Calu3 (cell line): ENCODE measurements around the gene NLN. TPM values are rescaled to one million over a fixed set of nuclear protein-coding genes. Genes with fewer than 3 reads are reported as not detected.
A peak's percentile ranks its signal among the peaks of the same experiment; 100 is the strongest.
"Not testable (repeated sequence)": the region's sequence is repeated elsewhere in the genome, so short reads cannot be mapped to it uniquely, and the experiment has no call there.

ENCODE experiments used
- BruUV-seq: library from RNA; stranded (reverse); fragments of 400-500 nt; replicated peaks from 2 replicates; lab custom pipeline; 2021; lab: Mats Ljungman, UMichigan
- CTCF ChIA-PET: fragments of 300-600 bp; sonication (Branson Sonifier 250); formaldehyde crosslinking; loops from one replicate; lab custom pipeline; 2022; ENCODE audit warnings: antibody characterized with exemption; lab: Charles Lee
- DNase-seq: peaks from one replicate; pipeline ENCODE4 v3.0.0; 2022
- H3K27ac Mint-ChIP-seq: one replicate; pipeline ENCODE4 v1.8.0; 2022; ENCODE audit warnings: mixed read lengths; ENCODE audit not compliant: unreplicated experiment
- H3K27me3 Mint-ChIP-seq: one replicate; pipeline ENCODE4 v1.8.0; 2022; ENCODE audit warnings: mixed read lengths; ENCODE audit not compliant: unreplicated experiment
- H3K36me3 Mint-ChIP-seq: one replicate; pipeline ENCODE4 v1.8.0; 2022; ENCODE audit warnings: mild to moderate bottlenecking, moderate library complexity, mixed read lengths; ENCODE audit not compliant: insufficient read depth, unreplicated experiment
- H3K4me1 Mint-ChIP-seq: one replicate; pipeline ENCODE4 v1.8.0; 2022; ENCODE audit warnings: mild to moderate bottlenecking, low read depth, mixed read lengths; ENCODE audit not compliant: unreplicated experiment
- H3K4me3 Mint-ChIP-seq: one replicate; pipeline ENCODE4 v1.8.0; 2022; ENCODE audit warnings: mild to moderate bottlenecking, low read depth, moderate library complexity, mixed read lengths; ENCODE audit not compliant: unreplicated experiment
- H3K9me3 Mint-ChIP-seq: one replicate; pipeline ENCODE4 v1.8.0; 2022; ENCODE audit warnings: low read depth, mixed read lengths; ENCODE audit not compliant: unreplicated experiment
- CTCF ChIP-seq: fragments of 200-600 bp; IDR thresholded peaks from one replicate; pipeline ENCODE4 v1.8.0; 2022; ENCODE audit warnings: antibody characterized with exemption; ENCODE audit not compliant: unreplicated experiment
- intact Hi-C: fragments of 100-400 bp; cut with micrococcal nuclease; formaldehyde crosslinking; loops from one replicate; pipeline ENCODE4 v1.10.0; 2022; ENCODE audit not compliant: unreplicated experiment
- total RNA-seq: library from RNA; stranded (reverse); gene quantifications from 2 replicates; pipeline ENCODE4 v1.2.3, GENCODE V29; 2022

The NLN gene
- total RNA-seq, 1 experiment from 2014 or later = 47.9 TPM

- intact Hi-C loops = no loop called here
- Mint-ChIP-seq H3K36me3 (peaks cover 5% of the 10 kb centered on the region), H3K9me3 (peaks cover 3% of the 10 kb centered on the region), H3K27ac (peak overlapping the region; percentile 36), H3K4me1 (peaks cover 28% of the 10 kb centered on the region), H3K4me3 (no peak overlapping the region), H3K27me3 (no peaks in the 10 kb centered on the region)
- TF ChIP-seq CTCF = no peak
- DNase-seq = no peak
- BruUV-seq = no TSS peak
- CTCF ChIA-PET = interaction anchor here (0.5 kb wide), 1 partner anchor 9 kb away, joined by 5 read pairs; no protein-coding TSS in a partner anchor
Observed at GRCh38 chr5:65871182-65871581, 149.2 kb downstream of the NLN start.

GRCh38 chr5:65871776-65872175 lies 149.8 kb downstream of the NLN start:
- not testable (repeated sequence) for H3K4me3 Mint-ChIP-seq
- peaks cover 22% of the 10 kb centered on the region for H3K4me1 Mint-ChIP-seq

GRCh38 chr5:65873181-65873750 lies 151.3 kb downstream of the NLN start:
- Mint-ChIP-seq H3K4me1 (peaks cover 11% of the 10 kb centered on the region), H3K27ac (no peak overlapping the region), H3K27me3 (no peaks in the 10 kb centered on the region), H3K4me3 (no peak overlapping the region), H3K9me3 (peaks cover 7% of the 10 kb centered on the region), H3K36me3 (peaks cover 5% of the 10 kb centered on the region)
- no TSS peak for BruUV-seq
- TF ChIP-seq CTCF = no peak
- no peak for DNase-seq
- intact Hi-C loops = no loop called here
- CTCF ChIA-PET = no interaction called here

More at GRCh38 chr5:65871776-65872175, 149.8 kb downstream of the NLN start:
- CTCF ChIA-PET = interaction anchor here (0.5 kb wide), 1 partner anchor 10 kb away, joined by 5 read pairs; no protein-coding TSS in a partner anchor
- BruUV-seq, intact Hi-C loops, H3K36me3 Mint-ChIP-seq, DNase-seq, H3K27me3 Mint-ChIP-seq, H3K27ac Mint-ChIP-seq, H3K9me3 Mint-ChIP-seq: not testable (repeated sequence)

GRCh38 chr5:65874241-65874640 lies 152.2 kb downstream of the NLN start:
- intact Hi-C loops = no loop called here
- H3K9me3 Mint-ChIP-seq = peaks cover 7% of the 10 kb centered on the region
- peaks cover 5% of the 10 kb centered on the region for H3K36me3 Mint-ChIP-seq
- CTCF ChIA-PET = no interaction called here
- H3K27ac Mint-ChIP-seq = no peak overlapping the region
- no peak for TF ChIP-seq CTCF
- H3K27me3 Mint-ChIP-seq = no peaks in the 10 kb centered on the region
- no peak for DNase-seq
- BruUV-seq = no TSS peak
- no peak overlapping the region for H3K4me3 Mint-ChIP-seq
- H3K4me1 Mint-ChIP-seq = peaks cover 11% of the 10 kb centered on the region

GRCh38 chr5:65876496-65876895 lies 154.5 kb downstream of the NLN start:
- CTCF ChIA-PET = no interaction called here
- peaks cover 4% of the 10 kb centered on the region for H3K4me1 Mint-ChIP-seq
- H3K27ac Mint-ChIP-seq = no peak overlapping the region
- BruUV-seq = no TSS peak
- H3K4me3 Mint-ChIP-seq = no peak overlapping the region
- TF ChIP-seq CTCF = no peak
- H3K27me3 Mint-ChIP-seq = no peaks in the 10 kb centered on the region
- DNase-seq = no peak
- peaks cover 8% of the 10 kb centered on the region for H3K9me3 Mint-ChIP-seq
- intact Hi-C loops = no loop called here
- H3K36me3 Mint-ChIP-seq = no peaks in the 10 kb centered on the region
